H1 (cell line): ENCODE results near the gene CAMK2D. TPM values are rescaled to one million over a fixed set of nuclear protein-coding genes. Genes with fewer than 3 reads are reported as not detected.

Experiments used
- CTCF ChIA-PET: fragments of 300-600 bp; sonication (Branson Sonifier 250); formaldehyde crosslinking; loops from one replicate; lab custom pipeline; 2021; ENCODE audit not compliant: partially characterized antibody; lab: Charles Lee
- POLR2A ChIA-PET: fragments of 300-600 bp; sonication (Branson Sonifier 250); formaldehyde crosslinking; loops from one replicate; lab custom pipeline; 2021; ENCODE audit warnings: inconsistent platforms; ENCODE audit not compliant: partially characterized antibody; lab: Charles Lee
- DNase-seq, 2 experiments: peaks; one replicate each; pipeline versions ENCODE4 v3.0.0 to v3.0.0-alpha.2; 2010 to 2022; ENCODE audit warnings: low spot score in 2 of 2, low read depth in 1 of 2, mixed read lengths in 1 of 2
- FAIRE-seq: peaks from 2 replicates; lab custom pipeline; 2011; peaks lifted over from hg19 to GRCh38; lab: Jason Lieb, UNC
- H2AFZ ChIP-seq: 2 replicates; pipeline ENCODE4 v1.8.1; 2012; ENCODE audit warnings: low read length, inconsistent platforms
- H2AK5ac ChIP-seq: 2 replicates; pipeline ENCODE4 v1.6.1; 2013; ENCODE audit warnings: low read depth, low read length
- H2BK120ac ChIP-seq: replicated peaks from 2 replicates; pipeline ENCODE3; 2013; ENCODE audit warnings: low read depth, low read length, inconsistent platforms
- H2BK12ac ChIP-seq: 2 replicates; pipeline ENCODE4 v1.6.1; 2013; ENCODE audit warnings: low read depth, low read length
- H2BK15ac ChIP-seq: 2 replicates; pipeline ENCODE4 v1.6.1; 2013; ENCODE audit warnings: low read length
- H2BK20ac ChIP-seq: 2 replicates; pipeline ENCODE4 v1.6.1; 2013; ENCODE audit warnings: low read length
- H2BK5ac ChIP-seq: 2 replicates; pipeline ENCODE4 v1.6.1; 2013; ENCODE audit warnings: low read depth, low read length
- H3K14ac ChIP-seq: 2 replicates; pipeline ENCODE4 v1.6.1; 2013; ENCODE audit warnings: inconsistent platforms; ENCODE audit not compliant: insufficient read length
- H3K18ac ChIP-seq: 2 replicates; pipeline ENCODE4 v1.6.1; 2013; ENCODE audit warnings: low read length; ENCODE audit errors: extremely low read depth
- H3K23ac ChIP-seq: 2 replicates; pipeline ENCODE4 v1.6.1; 2013; ENCODE audit warnings: inconsistent platforms; ENCODE audit not compliant: insufficient read length
- H3K23me2 ChIP-seq: 2 replicates; pipeline ENCODE4 v1.6.1; 2013; ENCODE audit warnings: low read depth, low read length
- H3K27ac ChIP-seq: 2 replicates; pipeline ENCODE4 v1.6.1; 2011; ENCODE audit warnings: low read depth, low read length, inconsistent platforms
- H3K27me3 ChIP-seq, 4 experiments: replicated peaks in 1 of 4; 1 replicate in 1 of 4; 2 replicates in 3 of 4; pipeline versions ENCODE4 v1.6.1 to v1.8.1; 2011 to 2013; ENCODE audit warnings: low read length in 3 of 4, mild to moderate bottlenecking in 3 of 4, inconsistent platforms in 2 of 4, mixed read lengths in 2 of 4, moderate library complexity in 1 of 4; ENCODE audit not compliant: control insufficient read depth in 3 of 4, insufficient read depth in 3 of 4; ENCODE audit errors: extremely low read depth in 1 of 4
- H3K36me3 ChIP-seq, 4 experiments: 2 replicates each; pipeline versions ENCODE4 v1.6.1 to v1.8.1; 2011 to 2013; ENCODE audit warnings: mild to moderate bottlenecking in 4 of 4, low read length in 3 of 4, moderate library complexity in 2 of 4, control low read depth in 1 of 4, inconsistent platforms in 1 of 4; ENCODE audit not compliant: insufficient read depth in 4 of 4, control insufficient read depth in 2 of 4
- H3K4ac ChIP-seq: replicated peaks from 2 replicates; pipeline ENCODE3; 2013; ENCODE audit warnings: low read length, low read depth, mixed read lengths, inconsistent platforms; ENCODE audit not compliant: insufficient read length
- H3K4me1 ChIP-seq, 4 experiments: replicated peaks in 1 of 4; 1 replicate in 1 of 4; 2 replicates in 3 of 4; pipeline versions ENCODE4 v1.6.1 to v1.8.1; 2011 to 2013; ENCODE audit warnings: low read length in 3 of 4, inconsistent platforms in 2 of 4, mixed read lengths in 1 of 4; ENCODE audit not compliant: insufficient read depth in 4 of 4, control insufficient read depth in 3 of 4
- H3K4me2 ChIP-seq, 2 experiments: 2 replicates each; pipeline versions ENCODE4 v1.6.1 to v1.8.1; 2011 to 2013; ENCODE audit warnings: low read depth in 2 of 2, low read length in 2 of 2, control low read depth in 1 of 2, inconsistent platforms in 1 of 2, mild to moderate bottlenecking in 1 of 2; ENCODE audit not compliant: insufficient read depth in 1 of 2
- H3K4me3 ChIP-seq, 4 experiments: fragments of 200-600, 300-600 bp in 1 of 4; sonication (generic), shearing (Covaris generic), sonication (Bioruptor Twin) in 1 of 4; 2 replicates each; pipeline versions ENCODE4 v1.5.1 to v1.8.1; 2011 to 2016; ENCODE audit warnings: low read length in 4 of 4, low read depth in 3 of 4, control low read depth in 2 of 4, inconsistent platforms in 2 of 4, mild to moderate bottlenecking in 2 of 4, mixed read lengths in 1 of 4, moderate library complexity in 1 of 4; ENCODE audit not compliant: insufficient read depth in 2 of 4; ENCODE audit errors: extremely low read depth in 1 of 4
- H3K56ac ChIP-seq: replicated peaks from 2 replicates; pipeline ENCODE3; 2013; ENCODE audit warnings: low read depth, mild to moderate bottlenecking, mixed read lengths, low read length, inconsistent platforms; ENCODE audit not compliant: insufficient read length
- H3K79me1 ChIP-seq: 2 replicates; pipeline ENCODE4 v1.6.1; 2013; ENCODE audit warnings: low read depth, low read length, control low read depth
- H3K79me2 ChIP-seq, 2 experiments: 2 replicates each; pipeline versions ENCODE4 v1.6.1 to v1.8.1; 2012 to 2013; ENCODE audit warnings: low read length in 2 of 2, mild to moderate bottlenecking in 2 of 2, inconsistent platforms in 1 of 2; ENCODE audit not compliant: insufficient read depth in 2 of 2, control insufficient read depth in 1 of 2
- H3K9ac ChIP-seq, 4 experiments: replicated peaks in 1 of 4; 1 replicate in 1 of 4; 2 replicates in 3 of 4; pipeline versions ENCODE4 v1.6.1 to v1.8.1; 2011 to 2013; ENCODE audit warnings: low read depth in 3 of 4, low read length in 3 of 4, control low read depth in 2 of 4, mild to moderate bottlenecking in 2 of 4, moderate library complexity in 2 of 4, inconsistent platforms in 1 of 4; ENCODE audit errors: extremely low read depth in 1 of 4
- H3K9me3 ChIP-seq, 2 experiments: 2 replicates each; pipeline versions ENCODE4 v1.6.1 to v1.8.1; 2012 to 2013; ENCODE audit warnings: mild to moderate bottlenecking in 2 of 2, moderate library complexity in 2 of 2, control low read depth in 1 of 2, inconsistent platforms in 1 of 2, low read depth in 1 of 2, low read length in 1 of 2, mixed read lengths in 1 of 2; ENCODE audit not compliant: insufficient read depth in 2 of 2
- H4K20me1 ChIP-seq, 2 experiments: replicated peaks in 1 of 2; 2 replicates each; pipeline versions ENCODE3 to v1.8.1; 2011 to 2013; ENCODE audit warnings: inconsistent platforms in 2 of 2, low read length in 2 of 2, mild to moderate bottlenecking in 1 of 2; ENCODE audit not compliant: insufficient read depth in 2 of 2, control insufficient read depth in 1 of 2
- H4K5ac ChIP-seq: 2 replicates; pipeline ENCODE4 v1.6.1; 2013; ENCODE audit warnings: low read length, low read depth, mixed read lengths, inconsistent platforms; ENCODE audit not compliant: insufficient read length
- H4K8ac ChIP-seq: 2 replicates; pipeline ENCODE4 v1.8.0; 2013; ENCODE audit warnings: mild to moderate bottlenecking, moderate library complexity, low read length, inconsistent platforms; ENCODE audit not compliant: insufficient read depth; ENCODE audit errors: extremely low read depth
- H4K91ac ChIP-seq: replicated peaks from 2 replicates; pipeline ENCODE3; 2013; ENCODE audit warnings: low read length, mixed read lengths, inconsistent platforms; ENCODE audit not compliant: insufficient read length
- BACH1 ChIP-seq: IDR thresholded peaks from 2 replicates; pipeline ENCODE4 v1.6.1; 2012; ENCODE audit warnings: low read length, improper control_type of control experiment
- EGR1 ChIP-seq: IDR thresholded peaks from 2 replicates; pipeline ENCODE4 v1.6.1; 2011; ENCODE audit warnings: low read depth, low read length, borderline replicate concordance
- POLR2AphosphoS5 ChIP-seq: IDR thresholded peaks from 2 replicates; pipeline ENCODE4 v1.6.1; 2011; ENCODE audit warnings: low read depth, low read length
- RNF2 ChIP-seq: fragments of 200-900, 300-1000 bp; sonication (generic); IDR thresholded peaks from 2 replicates; pipeline ENCODE4 v1.7.1; 2016; ENCODE audit warnings: borderline replicate concordance, low read depth, mild to moderate bottlenecking, antibody characterized with exemption, low read length; ENCODE audit not compliant: poor library complexity, severe bottlenecking; ENCODE audit errors: missing control alignments
- SUZ12 ChIP-seq: fragments of 200-600 bp; sonication (generic); IDR thresholded peaks from 2 replicates; pipeline ENCODE4 v1.6.1; 2012; ENCODE audit warnings: mild to moderate bottlenecking, inconsistent platforms, low read length, moderate library complexity, mixed read lengths
- WGBS, 2 experiments: shearing (Covaris generic) in 1 of 2; methylation state at CpG; one replicate each; pipeline versions ENCODE4 v1.1.6 to v1.1.7; 2013 to 2015; ENCODE audit warnings: low lambda C conversion rate in 2 of 2, mixed read lengths in 2 of 2, inconsistent platforms in 1 of 2, low coverage in 1 of 2, missing lambda C conversion rate in 1 of 2; ENCODE audit not compliant: insufficient replicate concordance in 2 of 2, insufficient coverage in 1 of 2, insufficient read length in 1 of 2; ENCODE audit errors: extremely low coverage in 1 of 2, missing lambda C conversion rate in 1 of 2; 5-methylcytosine and 5-hydroxymethylcytosine counted together
- polyA plus RNA-seq, 7 experiments: library from polyadenylated mRNA; depleted of rRNA in 3 of 7; stranded (reverse) in 5 of 7; unstranded in 2 of 7; fragments of >200 nt in 5 of 7; fragments of 200-250 nt in 2 of 7; gene quantifications; 1 replicate in 5 of 7; 2 replicates in 1 of 7; 4 replicates in 1 of 7; pipeline versions ENCODE4 v1.2.1 to v1.2.3, GENCODE V29; 2011 to 2013; ENCODE audit warnings: missing spikeins in 2 of 7, mixed read lengths in 2 of 7
- total RNA-seq: library from RNA; stranded (reverse); fragmentation: NEBNext Ultra II Directional; extraction: Animal tissue kit (Norgen Biotek cat#: 25700); gene quantifications from 2 replicates; pipeline ENCODE4 v1.2.1, GENCODE V29; 2021

CAMK2D gene
- total and polyA plus RNA-seq, 2 of the 8 experiments (the other 6 are each of a cell fraction or from before 2014, with no cell fraction given) = 3.2 to 7.0 TPM

- Histone ChIP-seq H3K4ac (no peak overlapping the region), H2BK20ac (no peak overlapping the region), H2BK5ac (no peak overlapping the region), H4K8ac (no peak overlapping the region), H3K36me3 (no peaks in the 10 kb centered on the region), H3K9me3 (no peaks in the 10 kb centered on the region), H2BK120ac (no peak overlapping the region), H4K5ac (no peak overlapping the region), H3K14ac (no peak overlapping the region), H3K27ac (no peak overlapping the region), H3K4me1 (no peaks in the 10 kb centered on the region), H2BK15ac (no peak overlapping the region), H4K91ac (no peak overlapping the region), H3K4me3 (no peak overlapping the region), H4K20me1 (no peaks in the 10 kb centered on the region), H2AFZ (no peak overlapping the region), H3K9ac (no peak overlapping the region), H3K79me1 (no peaks in the 10 kb centered on the region), H3K23ac (no peak overlapping the region), H3K4me2 (no peak overlapping the region), H3K56ac (no peak overlapping the region), H2BK12ac (no peak overlapping the region), H3K79me2 (no peaks in the 10 kb centered on the region), H3K18ac (no peak overlapping the region), H3K27me3 (peaks cover 0 to 1% (median 0%) of the 10 kb centered on the region in 4 experiments; a peak in 1 of 7 replicates), H2AK5ac (no peak overlapping the region), H3K23me2 (peaks cover 3% of the 10 kb centered on the region; the same call in 1 of the 2 replicates)
- DNase-seq (no peak), FAIRE-seq (no peak)
- WGBS, 2 experiments = 85% methylated on average over 1 of the region's 1 CpG; no CpG with 5 or more reads in 1 of the 2 experiments
- ChIA-PET POLR2A (no interaction called here), CTCF (no interaction called here)
- TF ChIP-seq RNF2 (no peak), BACH1 (no peak), SUZ12 (no peak), POLR2AphosphoS5 (no peak), EGR1 (no peak)
Measured at GRCh38 chr4:113616443-113616842, 145.1 kb downstream of the CAMK2D start.
